Esophagus muscularis mucosa (tissue), 4 donors: Measurements from ENCODE around the gene LAMB1. TPM values are rescaled to one million over a fixed set of nuclear protein-coding genes. Genes with fewer than 3 reads are reported as not detected.

Experiments
- DNase-seq: peaks from one replicate; pipeline ENCODE4 v3.0.0-alpha.2; 2017; ENCODE audit errors: extremely low spot score
- H3K27ac ChIP-seq, 4 donors: fragments of 200-600 bp; sonication (generic); replicated peaks in 1 of 4; 1 replicate in 3 of 4; 2 replicates in 1 of 4; pipeline ENCODE4 v1.5.1; 2016 to 2019; ENCODE audit warnings: mild to moderate bottlenecking in 1 of 4
- H3K27me3 ChIP-seq, 4 donors: fragments of 200-600 bp; sonication (generic); one replicate each; pipeline versions ENCODE4 v1.5.1 to v1.6.0; 2016 to 2019
- H3K36me3 ChIP-seq, 4 donors: fragments of 200-600 bp; sonication (generic); one replicate each; pipeline ENCODE4 v1.5.1; 2016 to 2019
- H3K4me1 ChIP-seq, 4 donors: fragments of 200-600 bp; sonication (generic); one replicate each; pipeline ENCODE4 v1.5.1; 2016 to 2019
- H3K4me3 ChIP-seq, 4 donors: fragments of 200-600 bp; sonication (generic); 1 replicate in 2 of 4; 2 replicates in 2 of 4; pipeline ENCODE4 v1.5.1; 2016 to 2019; ENCODE audit warnings: mild to moderate bottlenecking in 4 of 4, moderate library complexity in 1 of 4
- H3K9me3 ChIP-seq, 4 donors: fragments of 200-600 bp; sonication (generic); 1 replicate in 3 of 4; 2 replicates in 1 of 4; pipeline ENCODE4 v1.5.1; 2016 to 2019
- CTCF ChIP-seq, 3 experiments: fragments of 200-600 bp in 2 of 3; fragments of 450-650 bp in 1 of 3; sonication (generic) in 2 of 3; IDR thresholded peaks; one replicate each; pipeline ENCODE4 v1.5.1; 2017 to 2019; ENCODE audit warnings: antibody characterized with exemption in 3 of 3, mild to moderate bottlenecking in 2 of 3, moderate library complexity in 1 of 3
- EP300 ChIP-seq: sonication (generic); formaldehyde crosslinking; IDR thresholded peaks from one replicate; pipeline ENCODE4 v1.6.1; 2017; ENCODE audit warnings: antibody characterized with exemption
- POLR2A ChIP-seq: fragments of 450-650 bp; IDR thresholded peaks from one replicate; pipeline ENCODE4 v1.6.1; 2017; ENCODE audit warnings: antibody characterized with exemption, moderate library complexity, mild to moderate bottlenecking, low read depth
- POLR2AphosphoS5 ChIP-seq, 2 donors: sonication (generic); formaldehyde crosslinking; IDR thresholded peaks; one replicate each; pipeline ENCODE4 v1.6.1; 2017; ENCODE audit warnings: antibody characterized with exemption in 2 of 2
- WGBS: methylation state at CpG from one replicate; pipeline ENCODE4 v1.1.5; 2018; 5-methylcytosine and 5-hydroxymethylcytosine counted together
- intact Hi-C: fragments of 100-400 bp; cut with DNase I; formaldehyde crosslinking; loops from one replicate; pipeline ENCODE4 v1.15.1; 2023
- total RNA-seq, 4 donors: library from RNA; depleted of rRNA; stranded (reverse); fragments of >200 nt; gene quantifications; one replicate each; pipeline versions ENCODE4 v1.1.0 to v1.2.1, GENCODE V29; 2016

LAMB1 gene
- total RNA-seq, 4 donors from 2014 or later: 167 to 240 (median 219) TPM

GRCh38 chr7:108029034-108029433 lies 26.1 kb upstream of the LAMB1 start:
- TF ChIP-seq EP300 (no peak), POLR2AphosphoS5 (IDR thresholded peaks at IDR 0.05) (no peak)
- intact Hi-C loops: no loop called here
- WGBS: 91% methylated on average over 3 of the region's 3 CpGs

GRCh38 chr7:108028111-108028510 lies 25.1 kb upstream of the LAMB1 start:
- H3K4me1 ChIP-seq: peaks cover 0 to 25% (median 12%) of the 10 kb centered on the region in 4 donors
- WGBS: 77% methylated on average over 2 of the region's 2 CpGs
- no peak for DNase-seq

More at GRCh38 chr7:108029034-108029433, 26.1 kb upstream of the LAMB1 start:
- H3K27ac ChIP-seq: no peak overlapping the region
- H3K27me3 ChIP-seq: no peaks in the 10 kb centered on the region
- DNase-seq: no peak
- H3K4me3 ChIP-seq: no peak overlapping the region
- H3K9me3 ChIP-seq: no peaks in the 10 kb centered on the region
- H3K36me3 ChIP-seq: no peaks in the 10 kb centered on the region
- peaks cover 0 to 17% (median 8%) of the 10 kb centered on the region in 4 donors for H3K4me1 ChIP-seq

GRCh38 chr7:108027239-108027638 lies 24.3 kb upstream of the LAMB1 start:
- intact Hi-C loops: no loop called here
- Histone ChIP-seq H3K4me3 (no peak overlapping the region), H3K27ac (no peak overlapping the region), H3K27me3 (no peaks in the 10 kb centered on the region), H3K36me3 (no peaks in the 10 kb centered on the region), H3K4me1 (peaks cover 0 to 33% (median 19%) of the 10 kb centered on the region in 4 donors), H3K9me3 (no peaks in the 10 kb centered on the region)
- TF ChIP-seq POLR2AphosphoS5 (IDR thresholded peaks at IDR 0.05) (no peak), CTCF (IDR thresholded peaks at IDR 0.05) (no peak), EP300 (no peak), POLR2A (no peak)
- no peak for DNase-seq
- 70% methylated on average over 1 of the region's 1 CpG for WGBS

More at GRCh38 chr7:108028111-108028510, 25.1 kb upstream of the LAMB1 start:
- Histone ChIP-seq H3K27ac (no peak overlapping the region), H3K36me3 (no peaks in the 10 kb centered on the region), H3K9me3 (no peaks in the 10 kb centered on the region), H3K27me3 (no peaks in the 10 kb centered on the region), H3K4me3 (no peak overlapping the region)
- no peak for TF ChIP-seq CTCF (IDR thresholded peaks at IDR 0.05)
- TF ChIP-seq POLR2AphosphoS5 (IDR thresholded peaks at IDR 0.05): no peak
- no peak for TF ChIP-seq POLR2A
- intact Hi-C loops: no loop called here

GRCh38 chr7:108026647-108027046 lies 23.7 kb upstream of the LAMB1 start:
- DNase-seq: no peak
- Histone ChIP-seq H3K27me3 (no peaks in the 10 kb centered on the region), H3K4me3 (no peak overlapping the region), H3K9me3 (no peaks in the 10 kb centered on the region), H3K4me1 (peaks cover 0 to 34% (median 19%) of the 10 kb centered on the region in 4 donors), H3K36me3 (no peaks in the 10 kb centered on the region), H3K27ac (peak overlapping the region in 1 of 4 donors; percentile 5)
- TF ChIP-seq POLR2AphosphoS5 (IDR thresholded peaks at IDR 0.05) (no peak), EP300 (no peak), CTCF (IDR thresholded peaks at IDR 0.05) (no peak), POLR2A (no peak)
- WGBS: 96% methylated on average over 3 of the region's 3 CpGs
- intact Hi-C loops: no loop called here

- Histone ChIP-seq H3K9me3 (no peaks in the 10 kb centered on the region), H3K4me1 (peaks cover 0 to 34% (median 19%) of the 10 kb centered on the region in 4 donors), H3K4me3 (no peak overlapping the region), H3K27ac (peak overlapping the region in 1 of 4 donors; percentile 5), H3K27me3 (no peaks in the 10 kb centered on the region), H3K36me3 (no peaks in the 10 kb centered on the region)
- intact Hi-C loops: no loop called here
- DNase-seq: no peak
- no peak for TF ChIP-seq POLR2AphosphoS5 (IDR thresholded peaks at IDR 0.05)
- no peak for TF ChIP-seq POLR2A
- no peak for TF ChIP-seq CTCF (IDR thresholded peaks at IDR 0.05)
- TF ChIP-seq EP300: no peak
- 92% methylated on average over 5 of the region's 5 CpGs for WGBS
Observed at GRCh38 chr7:108026116-108026515, 23.2 kb upstream of the LAMB1 start.
